HCT116 (cell line): ENCODE data around the gene CDH24. TPM values are rescaled to one million over a fixed set of nuclear protein-coding genes. Genes with fewer than 3 reads are reported as not detected.

Experiments used
- ATAC-seq: fragments of 200-7000 bp; cut with Tn5 transposase; 2 replicates; pipeline ENCODE4 v1.9.1; 2020; ENCODE audit warnings: mild to moderate bottlenecking, moderate library complexity
- BruUV-seq: library from RNA; stranded (reverse); fragments of 400-500 nt; replicated peaks from 2 replicates; lab custom pipeline; 2021; lab: Mats Ljungman, UMichigan
- CTCF ChIA-PET: fragments of 300-600 bp; sonication (Branson Sonifier 250); formaldehyde crosslinking; loops from one replicate; lab custom pipeline; 2021; ENCODE audit warnings: antibody characterized with exemption; lab: Charles Lee
- POLR2A ChIA-PET: fragments of 300-600, 350-600 bp; sonication (Branson Sonifier 250); formaldehyde crosslinking; loops from one replicate; lab custom pipeline; 2021; ENCODE audit warnings: antibody characterized with exemption; lab: Charles Lee
- RAD21 ChIA-PET, 2 experiments: fragments of 300-600 bp; sonication (Branson Sonifier 250); formaldehyde crosslinking; loops; one replicate each; lab custom pipeline; 2023; ENCODE audit warnings: low total read pairs in 2 of 2; ENCODE audit not compliant: uncharacterized antibody in 2 of 2, unreplicated experiment in 2 of 2, low non-redundant PET in 1 of 2; lab: Charles Lee
- DNase-seq: peaks from one replicate; pipeline ENCODE4 v3.0.0-alpha.2; 2010; ENCODE audit warnings: low read depth, low spot score
- H2AFZ ChIP-seq: fragments of 200-600 bp; shearing (Covaris generic), sonication (generic); 2 replicates; pipeline ENCODE4 v1.6.1; 2017; ENCODE audit warnings: low read depth, mixed run types, mixed read lengths, antibody characterized with exemption, low read length; ENCODE audit not compliant: poor library complexity, severe bottlenecking
- H3K27ac ChIP-seq: 2 replicates; pipeline ENCODE4 v1.5.1; 2012; ENCODE audit warnings: low read depth, low read length
- H3K27me3 ChIP-seq: fragments of 200-600 bp; sonication (generic); 2 replicates; pipeline ENCODE4 v1.6.1; 2016; ENCODE audit warnings: mixed run types, low read length, mixed read lengths; ENCODE audit not compliant: insufficient read depth
- H3K36me3 ChIP-seq, 2 experiments: fragments of 200-500 bp in 1 of 2; fragments of 200-600 bp in 1 of 2; sonication (Bioruptor generic) in 1 of 2; sonication (generic) in 1 of 2; 2 replicates each; pipeline versions ENCODE4 v1.5.1 to v1.6.1; 2014 to 2016; ENCODE audit warnings: low read length in 2 of 2, inconsistent platforms in 1 of 2, mixed read lengths in 1 of 2, mixed run types in 1 of 2; ENCODE audit not compliant: insufficient read depth in 2 of 2, control insufficient read depth in 1 of 2
- H3K4me1 ChIP-seq, 2 experiments: fragments of 200-600 bp in 1 of 2; sonication (generic) in 1 of 2; 2 replicates each; pipeline versions ENCODE4 v1.5.1 to v1.6.1; 2012 to 2017; ENCODE audit warnings: low read length in 2 of 2, inconsistent platforms in 1 of 2, mild to moderate bottlenecking in 1 of 2, mixed read lengths in 1 of 2, mixed run types in 1 of 2, moderate library complexity in 1 of 2; ENCODE audit not compliant: insufficient read depth in 2 of 2, control insufficient read depth in 1 of 2
- H3K4me2 ChIP-seq: fragments of 200-600 bp; sonication (generic); 2 replicates; pipeline ENCODE4 v1.6.1; 2017; ENCODE audit warnings: mixed run types, low read length, mixed read lengths
- H3K4me3 ChIP-seq, 2 experiments: fragments of 200-600 bp in 1 of 2; sonication (generic) in 1 of 2; replicated peaks in 1 of 2; 2 replicates each; pipeline ENCODE4 v1.5.1; 2011 to 2016; ENCODE audit warnings: low read length in 2 of 2, control low read depth in 1 of 2, low read depth in 1 of 2, mild to moderate bottlenecking in 1 of 2, mixed read lengths in 1 of 2, mixed run types in 1 of 2
- H3K79me2 ChIP-seq: fragments of 200-600 bp; sonication (generic); 2 replicates; pipeline ENCODE4 v1.6.1; 2017; ENCODE audit warnings: mild to moderate bottlenecking, mixed run types, low read length, moderate library complexity, mixed read lengths; ENCODE audit not compliant: insufficient read depth
- H3K9ac ChIP-seq: fragments of 200-600 bp; sonication (generic); 2 replicates; pipeline ENCODE4 v1.6.1; 2016; ENCODE audit warnings: low read length, mixed read lengths
- H3K9me2 ChIP-seq: fragments of 200-600 bp; sonication (generic), shearing (Covaris generic); 2 replicates; pipeline ENCODE4 v1.6.1; 2017; ENCODE audit warnings: mixed run types, mild to moderate bottlenecking, moderate library complexity; ENCODE audit not compliant: insufficient read depth
- H3K9me3 ChIP-seq, 2 experiments: fragments of 200-500 bp in 1 of 2; fragments of 200-600 bp in 1 of 2; sonication (Bioruptor generic) in 1 of 2; sonication (generic) in 1 of 2; 2 replicates each; pipeline ENCODE4 v1.6.1; 2014 to 2017; ENCODE audit warnings: low read length in 2 of 2, mixed read lengths in 2 of 2, inconsistent platforms in 1 of 2, low read depth in 1 of 2, mild to moderate bottlenecking in 1 of 2, mixed run types in 1 of 2, moderate library complexity in 1 of 2; ENCODE audit not compliant: control insufficient read depth in 1 of 2, insufficient read depth in 1 of 2
- H4K20me1 ChIP-seq: fragments of 200-600 bp; sonication (generic), shearing (Covaris generic); 2 replicates; pipeline ENCODE4 v1.6.1; 2017; ENCODE audit warnings: mixed run types, mild to moderate bottlenecking, moderate library complexity; ENCODE audit not compliant: insufficient read depth
- ATF3 ChIP-seq: IDR thresholded peaks from 2 replicates; pipeline ENCODE4 v1.6.1; 2012
- CBX3 ChIP-seq: IDR thresholded peaks from 2 replicates; pipeline ENCODE4 v1.6.1; 2012; ENCODE audit warnings: low read depth
- CEBPB ChIP-seq: IDR thresholded peaks from 2 replicates; pipeline ENCODE4 v1.6.1; 2012; ENCODE audit warnings: low read depth
- ELF1 ChIP-seq: IDR thresholded peaks from 2 replicates; pipeline ENCODE4 v1.6.1; 2012; ENCODE audit warnings: low read depth, borderline replicate concordance
- EZH2phosphoT487 ChIP-seq: fragments of 200-600 bp; IDR thresholded peaks from 2 replicates; pipeline ENCODE4 v1.6.1; 2018; ENCODE audit warnings: antibody characterized with exemption, borderline replicate concordance
- JUND ChIP-seq: IDR thresholded peaks from 2 replicates; pipeline ENCODE4 v1.6.1; 2012
- MAX ChIP-seq: IDR thresholded peaks from 2 replicates; pipeline ENCODE4 v1.6.1; 2012
- RAD21 ChIP-seq: IDR thresholded peaks from 2 replicates; pipeline ENCODE4 v1.6.1; 2012; ENCODE audit warnings: low read depth, mild to moderate bottlenecking
- SP1 ChIP-seq: IDR thresholded peaks from 2 replicates; pipeline ENCODE4 v1.6.1; 2012; ENCODE audit warnings: low read depth
- intact Hi-C: fragments of 100-400 bp; cut with micrococcal nuclease; formaldehyde crosslinking; loops from 2 replicates; pipeline ENCODE4 v1.10.0; 2022
- total RNA-seq: library from RNA; stranded (reverse); gene quantifications from one replicate; pipeline ENCODE4 v1.2.1, GENCODE V29; 2021; ENCODE audit not compliant: unreplicated experiment

The CDH24 gene
- total RNA-seq, 1 experiment from 2014 or later = 19.3 TPM

- Histone ChIP-seq H3K9me2 (no peaks in the 10 kb centered on the region), H3K9me3 (no peaks in the 10 kb centered on the region), H3K4me1 (peaks cover 4 to 8% of the 10 kb centered on the region in 2 experiments; a peak in 3 of 4 replicates), H3K9ac (no peak overlapping the region), H2AFZ (no peak overlapping the region), H3K27me3 (no peaks in the 10 kb centered on the region), H3K4me3 (no peak overlapping the region), H3K27ac (no peak overlapping the region), H3K36me3 (no peaks in the 10 kb centered on the region), H3K79me2 (no peaks in the 10 kb centered on the region), H4K20me1 (no peaks in the 10 kb centered on the region), H3K4me2 (no peak overlapping the region)
- CTCF ChIA-PET = interaction anchor here (1.2 to 3.9 kb wide), 2 partner anchors 12 to 61 kb away, joined by 5 to 59 read pairs; partner anchors contain the start of gene CDH24
- TF ChIP-seq CBX3 (no peak), RAD21 (no peak), ATF3 (no peak), ELF1 (no peak), SP1 (no peak), CEBPB (no peak), MAX (no peak), EZH2phosphoT487 (no peak), JUND (no peak)
- RAD21 ChIA-PET = no interaction called here
- ATAC-seq (no peak), DNase-seq (no peak)
- POLR2A ChIA-PET = no interaction called here
- intact Hi-C loops = no loop called here
- BruUV-seq = no TSS peak
Measured at GRCh38 chr14:22997676-22998323, 59.5 kb downstream of the CDH24 start.

Other genes starting within 250 kb of the CDH24 start
- 0.27 TPM for gene SLC7A7, start 242.1 kb downstream of the CDH24 start, total RNA-seq
- 134 TPM for gene MRPL52, start 227.6 kb downstream of the CDH24 start, total RNA-seq
- gene MMP14, start 220.9 kb downstream of the CDH24 start, total RNA-seq = 17.8 TPM
- gene LRP10, start 185.8 kb downstream of the CDH24 start, total RNA-seq = 42.7 TPM
- gene REM2, start 174.3 kb downstream of the CDH24 start, total RNA-seq = 0.47 TPM
- gene RBM23, start 138.4 kb downstream of the CDH24 start, total RNA-seq = 67.2 TPM
- gene PRMT5, start 128.1 kb downstream of the CDH24 start, total RNA-seq = 186 TPM
- gene HAUS4, start 100.4 kb downstream of the CDH24 start, total RNA-seq = 48.7 TPM
- 39.7 TPM for gene AJUBA, start 75.0 kb downstream of the CDH24 start, total RNA-seq
- 13.7 TPM for gene C14orf93, start 47.4 kb downstream of the CDH24 start, total RNA-seq
- gene PSMB5, start 22.6 kb downstream of the CDH24 start, total RNA-seq = 212 TPM
- not detected for gene PSMB11, start 15.3 kb downstream of the CDH24 start, total RNA-seq
- 179 TPM for gene ACIN1, start 37.6 kb upstream of the CDH24 start, total RNA-seq
- 46.8 TPM for gene C14orf119, start 38.0 kb upstream of the CDH24 start, total RNA-seq
- not detected for gene CIROP, start 47.5 kb upstream of the CDH24 start, total RNA-seq
- gene CEBPE, start 61.7 kb upstream of the CDH24 start, total RNA-seq = not detected
- gene SLC7A8, start 126.1 kb upstream of the CDH24 start, total RNA-seq = 5.3 TPM
- gene RNF212B, start 180.4 kb upstream of the CDH24 start, total RNA-seq = not detected
- 18.2 TPM for gene HOMEZ, start 228.6 kb upstream of the CDH24 start, total RNA-seq
- gene PPP1R3E, start 245.3 kb upstream of the CDH24 start, total RNA-seq = 5.6 TPM
- gene BCL2L2, start 249.3 kb upstream of the CDH24 start, total RNA-seq = 25.5 TPM